HEK293T (cell line): ENCODE data around the gene TCAP.

ENCODE experiments used
- FOXA1 ChIP-seq: fragments of 450-650 bp; IDR thresholded peaks from 2 replicates; pipeline ENCODE4 v1.6.1; 2016; ENCODE audit warnings: mild to moderate bottlenecking
- L3MBTL2 ChIP-seq: fragments of 450-650 bp; conservative IDR thresholded peaks from 2 replicates; pipeline ENCODE4 v1.6.1; 2016; ENCODE audit warnings: mild to moderate bottlenecking

DNA sequence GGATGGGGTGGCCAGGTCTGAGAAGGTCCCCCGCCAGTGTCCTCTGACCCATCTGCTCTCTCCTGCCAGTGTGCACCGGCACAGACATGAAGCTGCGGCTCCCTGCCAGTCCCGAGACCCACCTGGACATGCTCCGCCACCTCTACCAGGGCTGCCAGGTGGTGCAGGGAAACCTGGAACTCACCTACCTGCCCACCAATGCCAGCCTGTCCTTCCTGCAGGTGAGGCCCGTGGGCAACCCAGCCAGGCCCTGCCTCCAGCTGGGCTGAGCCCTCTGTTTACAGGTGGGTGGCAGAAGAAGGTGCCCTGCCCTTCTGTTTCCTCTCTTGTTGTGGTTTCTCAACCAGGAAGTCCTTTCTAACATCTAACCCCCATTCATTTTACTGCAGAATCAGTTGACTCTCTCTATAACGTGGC, 41.8 kb downstream of the TCAP start:
- TF ChIP-seq FOXA1 (no peak), L3MBTL2 (no peak)
